Progenitor cell of endocrine pancreas (in vitro differentiated cells): ENCODE measurements around the gene CNPY1. TPM values are rescaled to one million over a fixed set of nuclear protein-coding genes. Genes with fewer than 3 reads are reported as not detected.

Experiments
- DNase-seq: peaks from one replicate; pipeline ENCODE4 v3.0.0; 2021; ENCODE audit warnings: low spot score; ENCODE audit not compliant: unreplicated experiment
- H3K27ac Mint-ChIP-seq: 2 replicates; pipeline ENCODE4 v1.8.0; 2021; ENCODE audit warnings: mild to moderate bottlenecking, moderate library complexity, mixed read lengths
- H3K27me3 Mint-ChIP-seq: 2 replicates; pipeline ENCODE4 v1.8.0; 2021; ENCODE audit warnings: mixed read lengths
- H3K36me3 Mint-ChIP-seq: 2 replicates; pipeline ENCODE4 v1.8.0; 2022; ENCODE audit warnings: mixed read lengths; ENCODE audit not compliant: insufficient read depth
- H3K4me1 Mint-ChIP-seq: 2 replicates; pipeline ENCODE4 v1.8.0; 2021; ENCODE audit warnings: low read depth, mixed read lengths
- H3K4me3 Mint-ChIP-seq: 2 replicates; pipeline ENCODE4 v1.8.0; 2021; ENCODE audit warnings: low read depth, mild to moderate bottlenecking, moderate library complexity, mixed read lengths
- H3K9me3 Mint-ChIP-seq: 2 replicates; pipeline ENCODE4 v1.8.0; 2021; ENCODE audit warnings: low read depth, mixed read lengths
- CTCF ChIP-seq: fragments of 200-600 bp; sonication (generic); IDR thresholded peaks from one replicate; pipeline ENCODE4 v1.5.0; 2021; ENCODE audit warnings: antibody characterized with exemption, mild to moderate bottlenecking; ENCODE audit not compliant: unreplicated experiment
- total RNA-seq: library from RNA; stranded (reverse); gene quantifications from 2 replicates; pipeline ENCODE4 v1.2.1, GENCODE V29; 2021

Gene CNPY1
- total RNA-seq, 1 donor from 2014 or later: not detected

- no peaks in the 10 kb centered on the region for H3K4me1 Mint-ChIP-seq
- H3K9me3 Mint-ChIP-seq: no peaks in the 10 kb centered on the region
- no peak overlapping the region for H3K4me3 Mint-ChIP-seq
- peaks cover 88% of the 10 kb centered on the region for H3K27me3 Mint-ChIP-seq
- no peaks in the 10 kb centered on the region for H3K36me3 Mint-ChIP-seq
- no peak for TF ChIP-seq CTCF
- no peak overlapping the region for H3K27ac Mint-ChIP-seq
- no peak for DNase-seq
Observed at GRCh38 chr7:155477476-155477875, 68.9 kb downstream of the CNPY1 start.

- Mint-ChIP-seq H3K36me3 (no peaks in the 10 kb centered on the region), H3K4me1 (peaks cover under 1% of the 10 kb centered on the region), H3K27ac (no peak overlapping the region), H3K9me3 (no peaks in the 10 kb centered on the region), H3K27me3 (peaks cover 94% of the 10 kb centered on the region), H3K4me3 (no peak overlapping the region)
- no peak for TF ChIP-seq CTCF
- DNase-seq: no peak
Observed at GRCh38 chr7:155471718-155472117, 74.6 kb downstream of the CNPY1 start.

- no peak for DNase-seq
- Mint-ChIP-seq H3K9me3 (no peaks in the 10 kb centered on the region), H3K36me3 (no peaks in the 10 kb centered on the region), H3K4me1 (peaks cover 1% of the 10 kb centered on the region), H3K27me3 (peaks cover 92% of the 10 kb centered on the region), H3K4me3 (no peak overlapping the region), H3K27ac (no peak overlapping the region)
- no peak for TF ChIP-seq CTCF
Observed at GRCh38 chr7:155470686-155471638, 75.4 kb downstream of the CNPY1 start.

- no peak for TF ChIP-seq CTCF
- Mint-ChIP-seq H3K27ac (no peak overlapping the region), H3K27me3 (peaks cover 92% of the 10 kb centered on the region), H3K9me3 (no peaks in the 10 kb centered on the region), H3K4me3 (no peak overlapping the region), H3K36me3 (no peaks in the 10 kb centered on the region), H3K4me1 (peaks cover 1% of the 10 kb centered on the region)
- DNase-seq: no peak
Observed at GRCh38 chr7:155470186-155470487, 76.2 kb downstream of the CNPY1 start.

- DNase-seq: no peak
- no peaks in the 10 kb centered on the region for H3K36me3 Mint-ChIP-seq
- H3K9me3 Mint-ChIP-seq: no peaks in the 10 kb centered on the region
- H3K4me1 Mint-ChIP-seq: peaks cover 1% of the 10 kb centered on the region
- peaks cover 92% of the 10 kb centered on the region for H3K27me3 Mint-ChIP-seq
- H3K27ac Mint-ChIP-seq: no peak overlapping the region
- H3K4me3 Mint-ChIP-seq: no peak overlapping the region
- TF ChIP-seq CTCF: no peak
Observed at GRCh38 chr7:155469311-155470185, 76.8 kb downstream of the CNPY1 start.
